ENCODE data around the gene SPEM3.

DNA sequence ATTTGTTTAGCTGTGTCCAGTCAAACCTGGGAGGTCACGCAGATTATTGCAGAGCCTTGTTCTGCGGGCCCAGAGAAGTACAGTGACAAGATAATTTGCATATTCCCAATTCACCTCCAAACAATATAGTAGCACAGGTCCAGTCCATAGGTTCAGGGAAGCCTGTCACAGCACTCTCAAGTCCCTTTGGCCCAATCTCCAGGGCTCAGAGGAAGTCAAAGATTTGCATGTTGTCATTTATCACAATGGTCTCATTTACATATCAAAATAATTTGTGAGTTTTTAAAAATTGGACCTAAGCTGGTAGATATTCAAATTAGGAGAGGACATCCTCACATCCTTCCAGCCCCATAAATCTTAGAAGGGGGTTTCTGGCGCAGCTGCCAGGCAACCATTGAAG is 38.8 kb downstream of the SPEM3 start:
- TF ChIP-seq, protein P1, sequence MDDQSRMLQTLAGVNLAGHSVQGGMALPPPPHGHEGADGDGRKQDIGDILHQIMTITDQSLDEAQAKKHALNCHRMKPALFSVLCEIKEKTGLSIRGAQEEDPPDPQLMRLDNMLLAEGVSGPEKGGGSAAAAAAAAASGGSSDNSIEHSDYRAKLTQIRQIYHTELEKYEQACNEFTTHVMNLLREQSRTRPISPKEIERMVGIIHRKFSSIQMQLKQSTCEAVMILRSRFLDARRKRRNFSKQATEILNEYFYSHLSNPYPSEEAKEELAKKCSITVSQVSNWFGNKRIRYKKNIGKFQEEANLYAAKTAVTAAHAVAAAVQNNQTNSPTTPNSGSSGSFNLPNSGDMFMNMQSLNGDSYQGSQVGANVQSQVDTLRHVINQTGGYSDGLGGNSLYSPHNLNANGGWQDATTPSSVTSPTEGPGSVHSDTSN (IDR thresholded peaks at IDR 0.05), result no peak
- TF ChIP-seq, protein P2, sequence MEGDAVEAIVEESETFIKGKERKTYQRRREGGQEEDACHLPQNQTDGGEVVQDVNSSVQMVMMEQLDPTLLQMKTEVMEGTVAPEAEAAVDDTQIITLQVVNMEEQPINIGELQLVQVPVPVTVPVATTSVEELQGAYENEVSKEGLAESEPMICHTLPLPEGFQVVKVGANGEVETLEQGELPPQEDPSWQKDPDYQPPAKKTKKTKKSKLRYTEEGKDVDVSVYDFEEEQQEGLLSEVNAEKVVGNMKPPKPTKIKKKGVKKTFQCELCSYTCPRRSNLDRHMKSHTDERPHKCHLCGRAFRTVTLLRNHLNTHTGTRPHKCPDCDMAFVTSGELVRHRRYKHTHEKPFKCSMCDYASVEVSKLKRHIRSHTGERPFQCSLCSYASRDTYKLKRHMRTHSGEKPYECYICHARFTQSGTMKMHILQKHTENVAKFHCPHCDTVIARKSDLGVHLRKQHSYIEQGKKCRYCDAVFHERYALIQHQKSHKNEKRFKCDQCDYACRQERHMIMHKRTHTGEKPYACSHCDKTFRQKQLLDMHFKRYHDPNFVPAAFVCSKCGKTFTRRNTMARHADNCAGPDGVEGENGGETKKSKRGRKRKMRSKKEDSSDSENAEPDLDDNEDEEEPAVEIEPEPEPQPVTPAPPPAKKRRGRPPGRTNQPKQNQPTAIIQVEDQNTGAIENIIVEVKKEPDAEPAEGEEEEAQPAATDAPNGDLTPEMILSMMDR (IDR thresholded peaks at IDR 0.05), result no peak
- no peak for TF ChIP-seq POLR2AphosphoS2 (conservative IDR thresholded peaks at IDR 0.05; ENCODE audit: low read length)
- no peak for TF ChIP-seq NR3C1 (IDR thresholded peaks at IDR 0.05)
- no peak for TF ChIP-seq MAZ (IDR thresholded peaks at IDR 0.05; ENCODE audit: borderline replicate concordance, low read depth, low read length)
- no peak for TF ChIP-seq POLR2A (IDR thresholded peaks at IDR 0.05; ENCODE audit: low read length)
- TF ChIP-seq HOXB13 (CRISPR knock-in tag; IDR thresholded peaks at IDR 0.05; ENCODE audit: low read depth), result no peak
- TF ChIP-seq EP300 (IDR thresholded peaks at IDR 0.05), result no peak
- TF ChIP-seq ZSCAN20 (CRISPR knock-in tag; IDR thresholded peaks at IDR 0.05), result no peak

Data from A549 (cell line).